Stimulated activated CD4-positive, alpha-beta T cell treated with anti-CD3 and anti-CD28 coated beads, Interleukin-1b, Interleukin-23, amount 100 ng/mL, for 1 hour (primary cell): ENCODE measurements around the gene RAB3D.
A peak's percentile ranks its signal among the peaks of the same experiment; 100 is the strongest.
"Not testable (repeated sequence)": the region's sequence is repeated elsewhere in the genome, so short reads cannot be mapped to it uniquely, and the experiment has no call there.

Source experiments
- DNase-seq, 2 donors: peaks; one replicate each; pipeline ENCODE4 v3.0.0-alpha.2; 2020; ENCODE audit warnings: low read depth in 2 of 2

Gene RAB3D

DNA sequence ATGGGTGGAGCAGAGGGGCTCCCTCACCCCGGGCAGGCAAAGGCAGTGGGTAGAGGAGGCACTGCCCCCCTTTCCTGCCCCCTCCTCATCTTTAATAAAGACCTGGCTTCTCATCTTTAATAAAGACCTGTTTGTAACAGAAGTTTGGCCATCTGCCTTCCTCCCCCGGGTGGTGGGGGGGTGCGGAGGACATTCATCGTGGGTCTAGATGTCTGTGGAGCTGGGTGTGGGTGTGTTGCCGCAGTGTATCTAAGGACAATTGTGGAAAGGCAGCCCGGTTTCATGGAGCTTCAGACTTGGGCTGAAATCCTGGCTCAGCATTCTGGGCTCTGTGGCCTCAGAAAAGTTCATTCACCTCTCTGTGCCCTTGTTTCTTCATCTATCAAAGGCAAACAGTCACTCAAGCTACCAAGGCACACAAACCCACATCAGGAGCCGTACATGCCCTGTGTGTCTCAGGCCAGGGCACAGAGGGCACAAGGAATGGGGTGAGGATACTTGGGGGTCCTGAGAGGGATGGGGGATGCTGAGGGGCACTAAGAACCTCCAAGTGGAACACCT is 26.2 kb upstream of the RAB3D start:
- DNase-seq: no peak

DNA sequence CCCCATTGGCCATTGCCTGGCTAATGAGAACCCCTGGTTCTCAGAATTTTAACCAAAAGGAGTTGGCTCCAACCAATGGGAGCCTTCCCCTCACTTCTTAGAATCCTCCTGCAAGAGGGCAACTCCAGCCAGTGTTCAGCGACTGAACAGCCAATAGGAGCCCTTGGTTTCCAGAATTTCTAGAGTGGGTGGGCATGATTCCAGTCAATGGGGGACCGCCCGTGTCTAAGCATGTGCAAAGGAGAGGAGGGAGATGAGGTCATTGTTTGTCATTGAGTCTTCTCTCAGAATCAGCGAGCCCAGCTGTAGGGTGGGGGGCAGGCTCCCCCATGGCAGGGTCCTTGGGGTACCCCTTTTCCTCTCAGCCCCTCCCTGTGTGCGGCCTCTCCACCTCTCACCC is 25.5 kb upstream of the RAB3D start:
- no peak for DNase-seq

GRCh38 chr19:11364296-11364904 is 24.9 kb upstream of the RAB3D start:
- no peak for DNase-seq

DNA sequence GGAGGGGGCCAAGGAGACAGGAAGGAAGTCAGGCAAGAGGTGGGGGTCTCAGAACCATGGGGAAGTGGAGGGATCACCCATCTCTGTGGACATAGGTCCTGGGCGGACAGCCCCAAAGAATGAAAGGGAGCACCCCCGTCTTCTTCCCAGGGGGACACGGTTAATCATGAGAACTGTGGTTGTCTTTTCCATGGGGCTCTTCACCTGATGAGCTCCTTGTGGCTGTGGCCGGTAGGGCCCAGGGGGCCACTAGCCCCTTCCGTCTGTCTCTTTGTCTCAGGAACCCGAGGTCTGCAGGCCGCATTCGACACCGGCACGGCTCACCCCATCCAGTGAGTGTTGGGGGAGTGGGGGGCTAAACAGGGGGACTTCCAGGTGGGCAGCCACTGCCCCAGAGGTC is 24.4 kb upstream of the RAB3D start:
- no peak for DNase-seq

- no peak for DNase-seq
Measured at GRCh38 chr19:11361771-11362731, 22.6 kb upstream of the RAB3D start.

DNA sequence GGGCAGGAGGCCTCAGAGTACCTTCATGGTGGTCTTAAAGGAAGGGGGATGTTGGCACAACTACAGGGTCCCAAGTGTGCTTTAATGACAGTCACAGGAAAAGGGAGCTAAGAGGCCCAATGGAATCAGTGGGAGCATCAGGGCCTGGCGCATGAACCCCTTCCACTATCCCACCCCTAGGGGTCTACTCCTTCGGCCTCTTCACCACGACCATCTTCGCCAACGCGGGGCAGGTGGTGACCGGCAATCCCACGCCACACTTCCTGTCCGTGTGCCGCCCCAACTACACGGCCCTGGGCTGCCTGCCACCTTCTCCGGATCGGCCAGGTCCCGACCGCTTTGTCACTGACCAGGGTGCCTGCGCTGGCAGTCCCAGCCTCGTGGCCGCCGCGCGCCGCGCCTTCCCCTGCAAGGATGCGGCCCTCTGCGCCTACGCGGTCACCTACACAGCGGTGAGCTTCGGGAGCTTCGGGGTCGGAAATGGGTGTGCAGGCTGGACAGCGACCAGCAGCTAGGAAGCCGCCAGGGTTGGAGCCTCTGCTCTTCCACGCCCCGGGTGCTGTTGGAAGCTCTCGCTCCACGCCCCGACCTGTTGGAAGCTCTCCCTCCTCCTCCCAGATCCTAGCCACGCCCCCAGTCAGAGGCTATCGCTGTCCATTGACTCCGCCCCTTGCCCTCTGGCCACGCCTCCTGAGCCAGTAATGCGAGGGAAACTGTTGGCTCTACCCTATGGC is 21.7 kb upstream of the RAB3D start:
- DNase-seq: no peak

DNA sequence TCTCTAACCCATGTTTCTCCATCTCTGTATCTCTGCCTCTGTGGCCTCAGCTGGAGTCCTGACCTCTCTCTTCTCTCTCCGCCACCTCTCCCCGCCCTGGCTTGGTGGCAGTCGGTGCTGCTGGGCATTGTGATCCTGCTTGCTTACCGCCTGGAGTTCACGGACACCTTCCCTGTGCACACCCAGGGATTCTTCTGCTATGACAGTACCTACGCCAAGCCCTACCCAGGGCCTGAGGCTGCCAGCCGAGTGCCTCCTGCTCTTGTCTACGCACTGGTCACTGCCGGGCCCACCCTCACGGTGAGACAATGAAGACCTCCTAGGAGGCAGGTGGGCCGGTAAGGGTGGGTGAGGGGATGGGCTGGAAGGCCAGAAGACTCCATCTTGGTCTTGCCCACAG is 20.0 kb upstream of the RAB3D start:
- DNase-seq: no peak

- no peak for DNase-seq
Measured at GRCh38 chr19:11356676-11357550, 17.5 kb upstream of the RAB3D start.

DNA sequence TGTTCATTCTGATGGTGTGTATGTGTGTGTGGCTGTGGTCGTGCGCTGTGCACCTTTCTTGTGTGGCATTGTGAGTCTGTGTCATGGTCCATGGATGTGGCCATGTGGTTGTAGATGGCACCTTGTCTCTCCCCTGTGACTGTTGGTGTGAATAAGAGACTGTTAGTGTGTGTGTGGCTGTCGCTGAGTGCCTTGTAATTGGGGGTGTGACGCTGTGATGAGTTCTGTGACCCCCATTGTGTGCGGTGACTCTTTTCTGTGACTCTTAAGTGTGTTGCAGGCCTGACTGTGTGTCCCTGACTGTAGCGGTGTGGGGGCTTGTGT is 16.6 kb upstream of the RAB3D start:
- no peak for DNase-seq

DNA sequence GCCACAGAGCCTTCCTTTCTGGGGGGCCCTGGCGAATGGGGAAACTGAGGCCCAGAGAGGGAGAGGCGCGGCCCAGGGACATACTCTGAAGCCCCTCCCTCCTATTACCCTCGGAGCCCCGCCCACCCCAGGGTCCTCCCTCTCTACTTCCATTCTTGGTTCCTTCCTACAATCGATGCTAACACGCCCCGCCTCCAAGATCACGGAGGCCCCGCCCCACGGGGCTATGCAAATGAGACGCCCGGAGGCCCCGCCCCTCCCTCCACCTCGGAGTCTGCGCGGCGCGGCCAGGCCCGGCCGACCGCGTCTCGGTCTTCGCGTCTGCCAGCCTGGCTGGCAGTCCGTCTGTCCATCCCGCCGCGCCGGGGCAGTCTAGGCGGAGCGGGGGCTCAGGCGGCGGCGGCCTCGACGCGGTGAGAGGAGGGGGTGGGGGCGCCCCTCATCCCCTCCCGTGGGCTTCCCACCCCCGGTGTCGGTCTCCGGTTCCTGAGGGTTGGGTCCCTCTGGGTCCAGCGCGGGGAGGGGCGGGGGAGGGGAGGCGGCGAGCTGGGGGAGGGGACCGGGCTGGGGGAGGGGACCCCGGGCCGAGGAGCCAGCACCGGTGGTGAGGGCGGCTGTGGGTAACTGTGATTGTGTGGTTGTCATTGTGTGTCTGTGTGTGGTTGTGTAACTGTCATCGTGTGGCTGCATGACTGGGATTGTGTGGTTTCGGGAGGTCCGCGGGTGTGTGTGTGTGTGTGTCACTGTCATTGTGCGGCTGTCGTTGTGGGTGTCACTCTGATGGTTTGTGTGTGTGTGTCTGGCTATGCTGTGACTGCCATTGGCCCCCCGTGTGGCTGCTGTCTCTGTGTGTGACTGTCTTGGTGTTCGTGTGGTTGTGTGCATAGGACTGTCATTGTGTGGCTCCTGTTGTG is 16.0 kb upstream of the RAB3D start, which contains the start of gene PLPPR2:
TSS of gene PLPPR2 (plus strand) at position 273 of the 914 bp plus-strand sequence. CDS start 2,242 bp downstream, outside the sequence.
- peak; percentile 57 to 77 for DNase-seq

- DNase-seq: not testable (repeated sequence)
Measured at GRCh38 chr19:11354102-11354501, 14.6 kb upstream of the RAB3D start.

- DNase-seq: no peak
Measured at GRCh38 chr19:11349171-11349570, 9.7 kb upstream of the RAB3D start.

DNA sequence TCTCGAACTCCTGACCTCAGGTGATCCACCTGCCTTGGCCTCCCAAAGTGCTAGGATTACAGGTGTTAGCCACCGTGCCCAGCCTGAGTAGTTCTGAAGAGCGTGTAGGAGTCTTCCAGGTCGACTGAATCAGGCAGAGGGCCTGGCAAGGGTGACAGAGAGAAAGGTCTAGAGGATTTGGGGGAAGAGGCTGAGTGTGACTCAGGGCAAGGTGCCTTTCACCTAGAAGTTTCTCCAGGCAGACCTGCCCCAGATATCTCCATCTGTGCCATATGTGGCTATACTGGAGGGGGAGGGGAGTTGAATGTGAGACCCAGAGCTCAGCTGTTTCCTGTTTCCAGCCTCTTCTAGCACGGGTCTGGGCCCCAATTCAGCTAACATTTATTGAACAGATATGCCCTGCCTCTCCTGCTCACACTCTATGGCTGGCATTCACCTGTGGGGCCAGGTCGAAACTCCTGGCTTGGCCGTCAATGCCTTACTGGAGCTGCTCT is 8.1 kb upstream of the RAB3D start:
- DNase-seq: no peak

GRCh38 chr19:11346104-11346940 is 6.9 kb upstream of the RAB3D start, which contains the start of the genes CCDC159 and TMEM205:
TSS of gene CCDC159 (plus strand) at chr19:11346519. CDS start at chr19:11346607, 88 bp downstream.
TSS of gene TMEM205 (minus strand) at chr19:11346268. CDS start at chr19:11345619, 649 bp downstream.
- DNase-seq: peak; percentile 94

- DNase-seq: no peak
Measured at GRCh38 chr19:11345122-11345803, 5.8 kb upstream of the RAB3D start.

DNA sequence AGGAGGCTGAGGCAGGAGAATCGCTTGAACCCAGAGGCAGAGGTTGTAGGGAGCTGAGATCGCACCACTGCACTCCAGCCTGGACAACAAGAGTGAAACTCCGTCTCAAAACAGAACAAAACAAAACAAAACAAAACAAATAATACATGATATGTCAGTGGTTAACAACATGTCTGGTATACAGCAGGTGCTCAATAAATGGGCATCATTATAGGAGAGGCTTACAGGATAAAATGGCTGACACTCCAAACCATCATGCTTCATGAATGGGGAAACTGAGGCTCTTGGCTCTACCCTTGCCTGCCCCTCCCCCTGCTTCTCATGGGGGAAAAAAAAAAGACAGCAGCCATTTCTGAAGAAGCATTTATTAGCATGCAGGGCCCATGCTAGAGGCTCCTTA is 3.0 kb upstream of the RAB3D start:
- no peak for DNase-seq

GRCh38 chr19:11340099-11340467 is 626 bp upstream of the RAB3D start:
- not testable (repeated sequence) for DNase-seq

DNA sequence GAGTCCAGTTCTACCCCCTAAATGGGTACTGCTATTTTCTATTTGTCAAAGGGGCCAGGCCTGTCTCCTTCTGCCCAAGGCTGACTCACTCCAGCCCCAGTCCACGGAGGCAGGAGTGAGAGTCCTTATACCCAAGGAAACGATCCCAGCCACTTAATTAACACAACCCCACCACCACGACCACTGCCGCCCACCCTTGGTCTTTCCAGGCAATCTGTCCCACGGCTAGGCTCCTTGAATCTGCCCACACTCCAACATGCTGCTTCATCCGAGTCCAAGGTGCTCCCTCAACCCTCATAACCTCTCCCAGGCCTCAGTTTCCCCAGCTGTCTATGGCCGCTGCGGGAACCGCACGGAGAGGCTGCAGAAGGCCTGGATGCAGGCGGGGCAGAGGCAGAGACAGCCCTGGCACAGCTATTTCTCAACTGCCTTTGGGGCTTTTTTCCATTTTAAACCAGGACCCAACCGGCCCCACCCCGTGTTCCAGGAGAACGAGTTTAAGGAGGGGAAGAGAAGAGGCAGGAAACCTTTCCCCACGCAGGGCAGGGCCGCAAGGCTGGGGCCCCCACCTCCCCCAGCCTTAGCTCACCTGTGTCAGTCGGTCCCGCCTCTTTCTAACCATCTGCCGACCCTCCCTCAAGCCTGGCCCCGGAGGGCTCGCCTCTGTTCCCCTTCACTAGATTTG is 746 bp downstream of the RAB3D start:
- DNase-seq: no peak
